HK-2 (cell line): Measurements from ENCODE around the gene DOHH.
"Not testable (repeated sequence)": the region's sequence is repeated elsewhere in the genome, so short reads cannot be mapped to it uniquely, and the experiment has no call there.

Source experiments
- DNase-seq: peaks from one replicate; pipeline ENCODE4 v3.0.0-alpha.2; 2018; ENCODE audit not compliant: unreplicated experiment

Gene DOHH

GRCh38 chr19:3459089-3459881 lies 41.2 kb downstream of the DOHH start:
- DNase-seq = peak; percentile 75

GRCh38 chr19:3458229-3459088 lies 42.0 kb downstream of the DOHH start:
- DNase-seq = no peak

- no peak for DNase-seq
Observed at GRCh38 chr19:3457528-3458228, 42.8 kb downstream of the DOHH start.

DNA sequence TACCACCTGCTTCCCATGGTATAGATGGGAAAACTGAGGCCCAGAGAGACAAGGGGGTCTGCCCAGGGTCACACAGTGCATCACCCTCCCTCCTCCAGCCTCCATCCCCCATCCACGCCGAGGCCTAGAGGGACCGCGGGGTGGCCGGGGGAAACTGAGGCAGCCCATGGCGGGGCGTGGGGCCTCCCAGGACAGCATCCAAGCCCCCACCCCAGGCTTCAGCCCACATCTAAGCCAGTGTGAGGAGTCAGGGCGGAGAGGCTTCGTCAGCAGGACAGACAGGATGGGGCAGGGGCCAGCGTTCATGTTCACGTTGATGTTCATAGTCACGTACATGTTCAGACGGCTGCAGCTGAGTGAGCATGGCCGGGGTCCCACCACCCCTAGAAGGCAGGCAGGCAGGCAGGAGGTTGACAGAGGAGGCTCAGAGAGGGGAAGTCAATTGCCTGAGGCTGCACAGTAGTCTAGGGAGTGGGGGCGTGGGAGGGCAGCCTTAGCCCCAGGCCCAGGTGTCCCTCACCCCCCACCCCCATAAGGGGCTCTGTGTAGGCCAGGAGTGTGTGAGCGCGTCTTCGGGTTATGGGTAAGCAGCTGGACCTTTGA lies 43.4 kb downstream of the DOHH start:
- DNase-seq = no peak

DNA sequence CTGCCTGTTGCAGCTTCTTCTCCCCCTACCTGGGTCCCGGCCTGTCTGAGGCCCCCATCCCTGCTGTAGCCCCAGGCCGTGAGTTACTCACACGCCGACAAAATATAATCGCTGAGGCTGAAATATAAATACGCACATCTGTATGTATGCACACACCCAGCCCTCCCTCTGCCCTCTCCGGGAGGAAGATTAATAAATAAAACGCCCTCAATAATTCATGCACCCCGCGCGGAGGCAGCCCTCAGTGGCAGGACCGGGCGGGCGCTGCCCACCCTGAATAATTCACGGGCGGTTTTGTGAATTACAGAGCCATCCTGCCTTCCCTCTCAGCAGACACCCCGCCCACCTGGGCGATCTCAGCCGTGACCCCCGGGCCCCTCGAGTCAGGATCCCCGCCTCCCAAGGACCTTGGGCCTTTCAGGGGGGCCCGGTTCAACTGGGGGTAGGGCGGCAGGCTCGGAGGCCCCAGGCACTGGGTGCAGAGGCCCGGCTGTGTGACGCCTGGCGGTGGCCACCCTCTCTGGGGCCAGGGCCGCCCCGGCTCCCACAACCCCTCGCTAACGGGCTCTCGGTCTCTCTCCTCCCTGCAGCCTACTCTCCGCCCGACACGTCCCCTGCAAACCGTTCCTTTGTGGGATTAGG lies 44.4 kb downstream of the DOHH start:
- no peak for DNase-seq

GRCh38 chr19:3455393-3455955 lies 45.0 kb downstream of the DOHH start:
- DNase-seq = no peak

DNA sequence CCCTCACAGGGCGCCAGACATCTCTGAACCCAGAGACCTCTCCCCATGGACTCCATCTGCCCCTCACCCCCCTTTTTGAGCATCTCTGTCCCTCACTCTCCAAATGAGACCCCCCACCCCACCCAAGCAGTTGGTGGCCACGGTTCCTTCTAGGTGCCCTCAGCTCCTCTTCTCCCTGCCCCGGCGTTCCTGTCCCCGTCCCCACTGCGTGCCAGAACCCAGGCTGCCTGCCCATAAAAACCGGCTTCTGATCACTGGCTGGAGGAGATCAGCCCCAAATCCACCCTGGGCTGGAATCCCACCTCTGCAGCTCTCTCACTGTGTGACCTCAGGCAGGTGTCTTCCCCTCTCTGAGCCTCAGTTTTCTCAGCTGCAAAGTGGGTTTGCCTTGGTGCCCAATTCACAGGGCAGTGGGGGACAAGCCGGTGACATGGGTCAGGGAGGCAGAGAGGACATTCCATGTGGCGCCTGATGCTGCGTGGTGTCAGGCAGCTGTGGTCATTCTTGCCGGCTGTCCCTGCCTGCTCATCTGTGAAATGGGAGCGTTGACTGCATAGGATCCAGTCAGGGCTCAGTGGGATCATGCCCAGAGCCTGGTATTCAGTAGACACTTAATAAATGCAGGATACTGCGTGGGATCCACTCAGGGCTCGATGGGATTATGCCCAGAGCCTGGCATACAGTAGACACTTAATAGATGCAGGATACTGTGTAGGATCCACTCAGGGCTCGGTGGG lies 45.6 kb downstream of the DOHH start:
- no peak for DNase-seq

- DNase-seq = no peak
Observed at GRCh38 chr19:3453840-3454239, 46.6 kb downstream of the DOHH start.

DNA sequence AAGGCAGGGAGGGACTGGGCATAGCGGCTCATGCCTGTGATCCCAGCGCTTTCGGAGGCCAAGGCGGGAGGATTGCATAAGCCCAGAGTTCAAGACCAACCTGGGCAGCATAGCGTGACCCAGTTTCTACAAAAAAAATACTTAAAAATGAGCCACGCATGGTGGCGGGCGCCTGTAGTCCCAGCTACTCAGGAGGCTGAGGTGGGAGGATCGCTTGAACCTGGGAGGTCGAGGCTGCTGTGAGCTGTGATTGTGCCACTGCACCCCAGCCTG lies 47.6 kb downstream of the DOHH start:
- not testable (repeated sequence) for DNase-seq

DNA sequence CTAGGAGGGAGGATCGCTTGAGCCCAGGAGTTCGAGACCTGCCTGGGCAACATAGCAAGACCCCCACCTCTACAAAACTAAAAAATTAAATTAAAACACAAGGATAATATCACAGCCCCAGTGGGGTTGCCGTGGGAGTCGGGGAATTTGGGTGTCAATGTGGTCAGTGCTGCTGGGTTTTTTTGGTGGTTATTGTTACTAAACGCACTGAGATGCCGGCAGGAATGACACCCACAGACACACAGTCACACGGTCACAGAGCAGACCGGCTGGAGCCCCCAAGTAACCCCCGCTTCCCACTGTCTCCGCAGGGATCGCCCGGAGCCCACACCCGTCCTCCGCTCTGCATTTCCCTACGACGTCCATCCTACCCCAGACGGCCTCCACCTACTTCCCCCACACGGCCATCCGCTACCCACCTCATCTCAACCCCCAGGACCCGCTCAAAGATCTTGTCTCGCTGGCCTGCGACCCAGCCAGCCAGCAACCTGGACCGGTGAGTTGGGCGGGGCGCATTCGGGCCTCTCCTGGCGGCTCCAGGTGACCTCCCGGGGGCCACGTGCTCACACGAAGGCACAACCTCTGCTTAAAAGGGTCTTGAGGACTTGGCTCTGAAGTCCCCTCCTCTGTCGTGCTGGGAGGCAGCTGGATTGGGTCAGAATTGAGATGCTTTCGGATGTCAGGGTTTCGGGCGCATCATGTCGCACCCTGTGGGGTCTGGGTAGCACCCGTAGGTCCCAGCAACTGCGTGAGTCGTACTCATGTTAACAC lies 48.1 kb downstream of the DOHH start:
- DNase-seq = no peak

- DNase-seq = peak; percentile 65
Observed at GRCh38 chr19:3451451-3451866, 49.0 kb downstream of the DOHH start.

- peak; percentile 93 for DNase-seq
Observed at GRCh38 chr19:3450796-3451411, 49.6 kb downstream of the DOHH start.

GRCh38 chr19:3448616-3449334 lies 51.7 kb downstream of the DOHH start:
- no peak for DNase-seq

- DNase-seq = not testable (repeated sequence)
Observed at GRCh38 chr19:3446657-3447056, 53.8 kb downstream of the DOHH start.

DNA sequence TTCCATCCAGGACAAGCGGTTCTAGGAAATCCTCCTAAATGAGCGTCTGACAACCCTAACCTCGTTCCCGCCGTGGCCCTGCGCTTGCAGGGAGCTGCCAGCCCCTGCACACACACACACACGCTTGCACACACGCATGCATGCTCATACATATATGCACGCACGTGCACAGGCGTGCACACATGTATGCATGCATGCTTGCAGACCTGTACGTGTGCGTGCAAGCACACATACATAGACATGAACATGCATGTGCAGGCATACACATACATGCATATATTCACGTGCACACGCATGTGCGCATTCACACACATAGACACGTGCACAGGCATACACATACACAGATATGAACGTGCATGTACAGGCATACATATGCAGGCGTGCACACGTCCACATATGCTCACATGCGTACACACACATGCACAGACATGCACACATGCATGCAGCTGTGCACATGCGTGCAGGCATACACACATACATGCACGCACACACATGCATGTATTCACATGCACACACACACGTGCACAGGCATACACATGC lies 55.7 kb downstream of the DOHH start:
- DNase-seq = no peak

DNA sequence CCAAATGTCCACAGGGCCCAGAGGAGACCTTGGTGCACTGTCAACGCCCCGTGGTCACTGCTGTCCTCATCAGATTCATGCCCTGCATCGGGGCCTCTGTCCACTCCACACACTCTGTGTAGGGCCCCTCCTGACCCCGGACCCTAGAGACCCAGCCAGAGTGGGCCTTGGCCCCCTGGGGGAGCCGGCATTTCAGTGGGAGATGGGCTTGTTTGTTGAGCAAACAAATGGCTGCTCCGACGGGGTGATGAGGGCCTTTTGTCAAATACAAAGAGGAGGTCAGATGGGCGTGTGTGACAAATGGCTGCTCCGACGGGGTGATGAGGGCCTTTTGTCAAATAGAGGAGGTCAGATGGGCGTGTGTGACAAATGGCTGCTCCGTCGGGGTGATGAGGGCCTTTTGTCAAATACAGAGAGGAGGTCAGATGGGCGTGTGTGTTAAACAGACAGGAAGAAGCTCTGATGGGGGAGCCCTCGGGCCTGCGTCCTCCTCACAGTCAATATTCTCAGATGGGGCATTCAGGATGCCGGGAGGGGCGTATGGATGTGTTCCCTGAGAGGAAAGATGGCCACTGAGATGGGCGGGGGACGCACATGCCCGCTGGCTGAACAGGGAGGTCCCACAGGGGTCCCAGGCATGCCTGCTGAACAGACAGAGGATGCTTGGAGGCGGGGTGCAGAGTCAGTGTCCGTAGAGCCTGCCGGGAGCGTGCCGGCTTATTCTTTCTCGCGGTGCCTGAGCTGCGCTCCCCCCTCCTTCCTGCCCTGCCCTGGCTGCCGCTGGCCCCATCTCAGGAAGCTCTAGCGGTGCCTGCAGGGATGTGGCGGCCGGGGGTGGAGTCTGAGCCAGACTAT lies 56.4 kb downstream of the DOHH start:
- no peak for DNase-seq

DNA sequence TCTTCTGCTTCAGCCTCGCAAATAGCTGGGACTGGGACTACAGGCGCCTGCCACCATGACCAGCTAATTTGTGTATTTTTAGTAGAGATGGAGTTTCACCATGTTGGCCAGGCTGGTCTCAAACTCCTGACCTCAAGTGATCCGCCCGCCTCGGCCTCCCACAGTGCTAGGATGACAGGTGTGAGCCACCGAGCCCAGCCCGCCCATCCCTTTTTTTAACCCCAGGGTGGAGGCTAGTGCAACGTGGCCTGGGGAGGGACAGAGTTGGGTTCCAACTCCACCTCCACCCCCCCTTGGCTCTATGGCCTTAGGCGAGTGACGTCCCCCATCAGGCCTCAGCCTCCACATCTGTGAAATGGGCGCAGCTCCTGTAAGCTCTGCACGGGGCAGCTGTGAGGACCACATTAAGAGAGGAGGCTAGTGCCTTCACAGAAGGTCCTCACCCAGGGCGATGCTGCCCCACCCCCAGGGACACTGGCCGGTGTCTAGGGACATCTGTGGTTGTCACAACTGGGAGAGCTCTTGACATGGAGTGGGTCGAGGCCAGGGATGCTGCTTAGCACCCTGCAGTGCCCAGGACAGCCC lies 57.9 kb downstream of the DOHH start:
- DNase-seq = no peak
